HG03521 (cell line): Measurements from ENCODE around the gene ITGB1.
"Not testable (repeated sequence)": the region's sequence is repeated elsewhere in the genome, so short reads cannot be mapped to it uniquely, and the experiment has no call there.

Source experiments
- ATAC-seq: cut with Tn5 transposase; IDR thresholded peaks from one replicate; pipeline ENCODE4 v1.9.1; 2021; ENCODE audit warnings: mild to moderate bottlenecking, moderate library complexity; ENCODE audit not compliant: unreplicated experiment

ITGB1 gene

DNA sequence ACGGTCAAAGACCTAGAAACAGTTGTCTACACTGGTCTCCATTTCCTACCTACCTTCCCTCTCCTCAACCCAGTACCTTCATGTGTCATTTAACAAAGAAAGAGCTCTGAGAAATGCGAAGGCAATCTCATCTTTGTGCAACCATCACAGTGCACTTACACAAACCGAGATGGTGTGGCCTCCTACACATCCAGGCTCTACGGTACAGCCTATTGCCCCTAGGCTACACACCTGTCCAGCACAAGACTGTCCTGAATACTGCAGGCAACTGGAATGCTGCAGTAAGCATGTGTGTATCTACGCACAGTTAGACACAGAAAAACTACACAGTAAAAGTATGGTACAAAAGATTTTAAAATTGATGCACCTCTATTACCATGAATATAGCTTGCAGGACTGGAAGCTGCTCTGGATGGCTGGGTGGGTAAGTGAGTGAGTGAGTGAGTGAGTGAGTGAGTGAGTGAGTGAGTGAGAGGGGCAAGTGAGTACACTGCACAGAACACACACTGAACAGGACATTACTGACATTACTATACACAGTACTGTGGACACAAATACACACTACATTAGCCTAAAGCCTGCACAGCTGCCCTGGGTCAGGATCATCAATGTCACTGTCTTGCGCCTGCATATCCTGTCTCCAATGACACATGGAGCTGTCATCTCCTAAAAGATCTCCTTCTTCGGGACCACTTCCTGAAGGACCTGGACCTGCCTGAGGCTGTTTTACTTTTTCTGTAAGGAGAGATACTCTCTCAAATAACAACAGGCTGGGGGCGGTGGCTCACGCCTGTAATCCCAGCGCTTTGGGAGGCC, 18.5 kb downstream of the ITGB1 start:
- ATAC-seq = no peak

DNA sequence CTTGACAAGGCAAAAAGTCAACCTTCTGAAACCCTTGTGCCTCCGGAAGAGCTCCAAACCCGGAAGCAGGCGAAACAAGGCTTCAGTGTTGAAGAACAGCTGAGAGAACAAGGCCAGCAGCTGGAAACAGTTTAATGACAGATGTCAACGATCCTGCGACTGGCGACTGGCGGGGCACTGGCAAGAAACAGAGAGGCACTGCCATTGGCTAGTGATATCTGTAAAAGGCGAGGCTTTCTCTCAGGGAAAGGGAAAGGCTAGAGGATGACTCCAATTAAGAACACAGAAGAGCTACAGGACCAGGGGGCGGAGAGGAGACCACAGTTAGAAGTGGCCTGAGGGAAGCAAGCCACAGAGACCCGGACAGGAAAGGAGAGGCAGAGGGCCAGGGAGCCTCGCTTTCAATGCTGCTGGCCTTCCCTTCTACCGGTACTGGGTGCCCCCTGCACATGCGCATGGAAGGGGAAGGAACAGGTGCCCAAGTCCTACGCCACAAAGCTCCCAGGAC, 19.4 kb downstream of the ITGB1 start:
- ATAC-seq = no peak

DNA sequence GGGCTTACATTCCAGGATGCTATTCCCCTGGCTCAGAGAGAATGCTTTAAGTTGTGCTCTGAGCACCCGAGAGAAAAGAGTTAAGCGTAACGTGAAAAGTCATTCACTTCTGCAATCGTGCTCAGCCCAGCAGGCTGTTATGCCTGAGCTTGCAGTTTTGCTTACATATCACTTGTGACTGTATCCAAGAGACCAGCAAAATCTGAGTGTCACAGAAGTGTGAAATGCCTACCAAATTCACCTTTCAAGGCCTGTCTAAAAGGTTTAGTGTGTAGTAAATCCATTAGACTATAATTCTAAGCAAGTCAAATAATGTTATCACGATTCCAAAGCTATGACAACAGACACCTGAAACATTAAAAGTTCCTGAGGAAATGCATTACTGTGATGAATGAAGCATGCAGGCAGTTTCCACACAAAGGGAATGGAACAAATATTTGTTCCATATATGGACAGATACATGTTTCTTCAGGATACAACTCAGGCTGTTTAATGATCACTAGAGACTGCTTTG, 20.1 kb downstream of the ITGB1 start:
- no peak for ATAC-seq

DNA sequence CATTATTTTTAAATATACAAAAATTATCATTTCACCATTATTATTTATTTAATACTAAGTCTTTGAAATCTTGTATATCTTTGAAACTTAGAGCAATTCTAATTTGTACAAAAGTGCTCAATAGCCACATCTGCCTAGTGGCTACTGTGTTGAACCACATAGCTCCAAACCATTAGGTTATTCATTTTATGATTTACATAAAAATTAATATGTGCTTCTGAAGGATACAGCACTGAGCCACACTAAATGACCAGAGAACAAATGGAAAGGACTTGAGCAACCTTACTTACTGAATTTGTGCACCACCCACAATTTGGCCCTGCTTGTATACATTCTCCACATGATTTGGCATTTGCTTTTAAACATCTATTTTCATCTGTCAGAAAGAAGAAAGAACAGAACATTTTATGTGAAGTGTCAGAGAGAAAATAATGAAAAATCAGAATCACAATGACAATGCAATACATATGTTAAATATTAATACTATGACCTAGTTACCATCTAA, 25.8 kb downstream of the ITGB1 start:
- no peak for ATAC-seq

DNA sequence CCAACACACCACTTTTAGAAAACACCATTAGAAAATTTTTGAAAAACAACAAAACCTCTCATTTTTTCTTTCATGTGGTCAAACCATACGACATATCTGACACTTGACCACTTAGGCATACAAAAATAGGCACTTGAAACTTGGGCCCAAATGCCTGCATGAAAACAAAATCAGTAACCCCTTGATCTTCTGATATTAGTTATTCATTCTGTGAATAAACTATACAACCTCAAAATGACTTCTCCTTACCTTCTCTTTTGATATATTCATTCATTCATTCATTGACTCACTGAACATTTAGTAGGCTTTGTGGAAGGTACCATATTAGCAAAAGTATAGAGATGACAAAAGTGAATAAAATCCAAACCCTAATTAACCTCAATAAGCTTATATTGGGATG, 26.4 kb downstream of the ITGB1 start:
- ATAC-seq = no peak

DNA sequence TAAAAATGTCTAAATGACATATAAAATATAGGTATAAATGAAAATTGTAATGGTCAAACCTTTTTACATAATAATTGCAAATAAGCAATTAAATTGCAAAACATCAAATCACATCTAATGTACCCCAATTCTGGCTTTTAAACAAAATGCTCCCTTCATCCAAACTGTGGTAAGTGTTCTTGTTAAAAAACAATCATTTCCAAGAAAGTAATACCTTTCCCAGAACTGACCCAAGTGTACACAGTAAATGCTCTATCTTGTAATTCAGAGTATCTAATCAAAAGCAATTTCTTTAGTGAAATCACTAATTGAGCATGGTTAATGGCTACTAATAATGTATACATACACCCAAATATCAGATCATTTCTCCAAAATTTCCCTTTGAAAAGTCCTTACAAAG, 28.0 kb downstream of the ITGB1 start:
- no peak for ATAC-seq

DNA sequence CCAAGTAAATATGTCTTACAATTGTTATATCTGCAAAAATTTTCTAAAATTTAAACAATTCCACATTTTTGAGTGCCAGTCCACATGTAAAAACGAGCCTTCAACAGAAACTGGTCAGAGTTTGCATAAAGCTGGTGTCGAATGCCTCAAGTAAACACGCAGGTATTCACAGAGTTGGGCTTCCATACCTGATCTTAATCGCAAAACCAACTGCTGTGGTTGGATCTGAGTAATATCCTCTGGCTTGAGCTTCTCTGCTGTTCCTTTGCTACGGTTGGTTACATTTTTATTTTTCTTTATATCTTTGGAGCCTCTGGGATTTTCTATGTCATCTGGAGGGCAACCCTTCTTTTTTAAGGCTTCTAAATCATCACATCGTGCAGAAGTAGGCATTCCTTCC, 28.4 kb downstream of the ITGB1 start:
- no peak for ATAC-seq

DNA sequence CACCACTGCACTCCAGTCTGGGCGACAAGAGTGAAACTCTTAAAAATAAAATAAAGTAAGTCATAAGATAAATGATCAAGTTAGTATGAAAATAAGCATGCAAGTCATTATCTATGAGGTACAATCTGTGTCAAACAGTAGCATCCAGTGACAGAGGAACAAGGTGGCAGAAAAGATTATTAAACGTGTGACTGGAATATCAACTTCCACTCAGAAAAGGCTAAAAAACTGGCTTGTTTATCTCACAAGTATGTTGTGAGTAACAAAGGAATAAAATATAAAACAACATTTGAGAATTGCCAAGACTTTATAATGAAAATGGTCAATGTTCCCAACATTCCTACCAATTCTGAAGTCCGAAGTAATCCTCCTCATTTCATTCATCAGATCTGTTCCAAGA, 30.3 kb downstream of the ITGB1 start:
- ATAC-seq = no peak

DNA sequence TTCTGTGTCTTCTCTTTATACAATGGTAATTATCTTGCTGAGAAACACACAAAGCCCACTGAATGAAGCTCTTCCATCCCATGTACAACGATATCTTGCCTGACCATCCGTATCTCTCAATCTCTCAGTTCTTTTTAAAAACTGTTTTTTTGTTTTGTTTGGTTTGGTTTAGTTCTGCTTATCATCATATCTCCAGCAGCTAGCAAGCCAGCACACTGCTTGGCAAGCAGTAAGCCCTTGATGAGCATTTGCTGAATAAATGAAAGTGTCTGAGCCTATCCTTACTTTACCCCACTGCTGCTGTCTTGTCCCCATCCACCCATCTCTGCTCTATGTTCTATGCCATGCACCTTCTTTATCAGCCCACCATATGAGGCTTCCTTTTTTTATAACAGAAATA, 34.2 kb downstream of the ITGB1 start:
- no peak for ATAC-seq

DNA sequence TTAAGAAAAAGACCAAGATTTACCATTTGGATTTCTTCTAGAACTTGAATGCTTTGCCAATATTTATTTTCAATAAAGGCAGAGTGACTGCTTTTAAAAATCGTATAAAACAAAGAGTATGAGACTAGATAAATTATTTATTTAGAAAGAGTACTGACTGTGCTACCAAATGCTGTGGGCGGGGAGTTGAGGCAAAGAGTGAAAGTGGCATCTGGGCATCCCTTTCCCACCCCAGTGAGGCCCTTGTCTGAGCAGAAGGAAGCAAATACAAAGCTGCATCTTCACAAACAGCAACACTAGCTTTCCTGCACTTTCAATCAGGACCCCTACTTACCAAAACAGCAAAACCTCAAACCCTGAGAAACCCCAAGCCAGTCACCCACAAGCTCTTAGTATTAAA, 34.9 kb downstream of the ITGB1 start:
- no peak for ATAC-seq

DNA sequence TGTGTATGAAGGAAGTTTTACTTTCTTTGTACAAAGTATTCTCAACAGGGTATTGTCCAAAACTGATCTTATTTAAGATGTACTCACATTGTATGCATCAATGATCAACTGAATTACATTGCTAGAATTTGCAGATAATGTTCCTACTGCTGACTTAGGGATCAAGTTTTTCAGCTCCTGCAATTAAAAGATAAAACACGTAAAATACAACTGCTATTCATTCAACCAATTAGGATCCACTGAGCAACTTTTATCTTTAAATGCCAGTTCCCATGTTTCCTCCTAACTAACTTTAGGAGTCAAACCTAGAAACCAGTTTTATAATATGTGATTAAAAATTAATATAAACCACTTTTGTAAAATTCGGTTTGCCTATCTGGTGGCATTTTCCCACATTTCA, 35.9 kb downstream of the ITGB1 start:
- ATAC-seq = no peak

DNA sequence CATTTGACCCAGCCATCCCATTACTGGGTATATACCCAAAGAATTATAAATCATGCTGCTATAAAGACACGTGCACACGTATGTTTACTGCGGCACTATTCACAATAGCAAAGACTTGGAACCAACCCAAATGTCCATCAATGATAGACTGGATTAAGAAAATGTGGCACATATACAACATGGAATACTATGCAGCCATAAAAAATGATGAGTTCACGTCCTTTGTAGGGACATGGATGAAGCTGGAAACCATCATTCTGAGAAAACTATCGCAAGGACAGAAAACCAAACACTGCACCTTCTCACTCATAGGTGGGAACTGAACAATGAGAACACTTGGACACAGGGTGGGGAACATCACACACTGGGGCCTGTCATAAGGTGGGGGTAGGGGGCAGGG, 40.2 kb downstream of the ITGB1 start:
- not testable (repeated sequence) for ATAC-seq

DNA sequence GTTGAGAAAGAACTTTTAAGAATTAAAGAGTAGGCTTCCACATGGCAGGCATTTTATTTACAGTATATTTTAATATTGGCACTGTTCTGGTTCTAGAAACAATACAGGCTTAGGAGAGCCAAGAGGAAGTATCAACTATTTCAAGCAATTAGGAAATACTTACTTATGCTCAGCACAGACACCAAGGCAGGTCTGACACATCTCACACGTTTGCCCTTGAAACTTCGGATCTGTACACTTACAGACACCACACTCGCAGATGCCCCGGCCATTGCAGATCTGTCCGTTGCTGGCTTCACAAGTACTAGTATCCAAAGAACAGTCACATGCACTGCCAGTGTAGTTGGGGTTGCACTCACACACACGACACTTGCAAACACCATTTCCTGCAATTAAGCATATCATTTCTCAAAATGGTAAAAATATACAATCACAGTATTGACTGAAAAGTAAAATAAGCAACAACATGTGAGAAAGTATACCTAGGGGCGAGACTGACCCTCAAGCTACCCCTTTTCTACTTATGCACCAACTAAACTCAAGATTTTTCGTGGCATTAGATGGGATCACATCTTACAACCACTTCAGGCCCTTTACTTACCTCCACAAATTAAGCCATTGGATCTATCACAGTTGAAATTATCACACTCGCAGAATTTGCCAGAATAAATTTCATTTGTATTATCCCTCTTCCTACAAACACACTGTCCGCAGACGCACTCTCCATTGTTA, 46.6 kb downstream of the ITGB1 start:
- no peak for ATAC-seq

DNA sequence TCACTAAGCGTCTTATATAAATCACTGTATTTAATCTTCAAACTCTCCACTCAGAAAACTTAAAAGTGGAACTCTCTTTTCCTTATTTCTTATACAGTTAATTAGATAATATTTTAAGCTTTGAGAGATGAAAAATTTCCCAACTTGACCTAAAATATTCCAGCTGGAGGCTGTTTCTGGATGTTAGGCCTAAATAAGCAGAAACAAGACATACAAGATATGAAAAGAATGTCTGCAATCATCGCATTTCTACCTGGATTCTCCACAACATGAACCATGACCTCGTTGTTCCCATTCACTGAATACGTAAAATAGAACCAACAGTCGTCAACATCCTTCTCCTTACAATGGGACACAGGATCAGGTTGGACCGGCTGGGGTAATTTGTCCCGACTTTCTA, 48.1 kb downstream of the ITGB1 start:
- ATAC-seq = not testable (repeated sequence)

DNA sequence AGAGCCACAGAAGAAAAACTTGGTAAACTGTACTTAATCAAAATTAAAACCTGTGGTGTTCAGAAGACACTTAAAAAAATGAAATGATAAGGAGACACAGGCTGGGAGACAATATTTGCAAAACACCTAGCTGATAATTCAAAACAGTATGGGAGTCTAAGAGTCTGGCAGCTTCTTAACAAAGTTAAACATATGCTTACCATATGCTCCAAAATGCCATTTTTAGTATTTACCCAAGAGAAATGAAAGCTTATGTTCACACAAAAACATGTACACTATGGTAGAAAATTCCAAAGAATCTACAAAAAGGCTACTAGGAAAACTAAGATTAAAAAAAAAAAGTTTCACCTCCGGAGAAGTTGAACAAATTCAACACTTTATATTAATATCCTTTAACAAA, 48.6 kb downstream of the ITGB1 start:
- ATAC-seq = no peak

DNA sequence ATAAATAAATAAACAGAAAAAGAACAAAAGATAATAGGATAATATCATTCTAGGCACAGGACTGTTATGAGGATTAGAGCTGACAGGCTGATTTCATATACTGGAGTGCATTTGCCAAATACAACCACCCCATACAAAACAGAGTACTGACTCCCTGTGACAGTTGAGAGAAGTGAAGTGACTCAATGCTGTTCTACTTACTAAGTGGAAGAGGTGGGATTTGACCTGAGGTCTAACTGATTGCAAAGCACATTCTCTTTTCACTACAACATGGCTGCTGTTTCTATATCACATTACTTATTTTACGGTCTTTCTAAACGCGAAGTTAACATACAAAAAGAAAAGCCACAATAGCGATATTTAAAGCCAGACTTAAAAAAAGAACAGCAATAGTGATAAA, 51.4 kb downstream of the ITGB1 start:
- no peak for ATAC-seq

DNA sequence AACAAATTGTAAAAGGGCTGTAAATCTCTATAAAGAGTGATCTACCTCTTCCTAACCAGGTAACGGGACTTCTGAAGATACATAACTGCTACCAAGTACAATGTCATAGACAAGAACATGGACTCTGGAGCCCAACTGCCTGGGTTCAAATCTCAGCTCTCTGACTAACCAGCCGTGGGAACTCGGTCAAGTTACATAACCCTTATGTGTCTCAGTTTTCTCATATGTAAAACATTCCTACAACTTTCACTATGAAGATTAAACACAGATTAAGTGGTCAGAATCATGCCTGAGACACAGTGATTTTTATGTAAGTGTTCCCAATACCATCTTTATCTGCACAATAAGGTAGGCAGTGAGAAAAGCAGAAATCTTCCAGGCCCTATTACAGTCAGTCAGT, 52.6 kb downstream of the ITGB1 start:
- no peak for ATAC-seq

DNA sequence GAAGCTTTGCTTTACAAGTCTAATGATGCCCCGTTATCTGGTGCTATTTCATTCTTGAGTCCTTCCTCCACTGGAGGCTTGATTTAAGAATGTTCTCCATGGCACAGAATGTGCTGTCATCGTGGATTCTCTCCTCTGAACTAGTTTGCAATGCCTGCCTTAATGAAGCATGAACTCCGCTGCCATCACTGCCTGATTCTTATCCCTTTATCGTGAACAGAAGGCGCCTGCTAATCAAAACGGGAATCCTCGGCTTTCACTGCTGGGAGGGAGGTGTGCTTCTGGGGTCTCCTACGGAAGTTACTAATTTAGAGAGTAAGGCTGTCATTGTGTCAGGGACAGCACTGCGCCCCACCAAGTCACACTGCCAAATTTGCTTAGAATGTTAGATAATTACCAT, 56.2 kb downstream of the ITGB1 start:
- ATAC-seq = no peak

DNA sequence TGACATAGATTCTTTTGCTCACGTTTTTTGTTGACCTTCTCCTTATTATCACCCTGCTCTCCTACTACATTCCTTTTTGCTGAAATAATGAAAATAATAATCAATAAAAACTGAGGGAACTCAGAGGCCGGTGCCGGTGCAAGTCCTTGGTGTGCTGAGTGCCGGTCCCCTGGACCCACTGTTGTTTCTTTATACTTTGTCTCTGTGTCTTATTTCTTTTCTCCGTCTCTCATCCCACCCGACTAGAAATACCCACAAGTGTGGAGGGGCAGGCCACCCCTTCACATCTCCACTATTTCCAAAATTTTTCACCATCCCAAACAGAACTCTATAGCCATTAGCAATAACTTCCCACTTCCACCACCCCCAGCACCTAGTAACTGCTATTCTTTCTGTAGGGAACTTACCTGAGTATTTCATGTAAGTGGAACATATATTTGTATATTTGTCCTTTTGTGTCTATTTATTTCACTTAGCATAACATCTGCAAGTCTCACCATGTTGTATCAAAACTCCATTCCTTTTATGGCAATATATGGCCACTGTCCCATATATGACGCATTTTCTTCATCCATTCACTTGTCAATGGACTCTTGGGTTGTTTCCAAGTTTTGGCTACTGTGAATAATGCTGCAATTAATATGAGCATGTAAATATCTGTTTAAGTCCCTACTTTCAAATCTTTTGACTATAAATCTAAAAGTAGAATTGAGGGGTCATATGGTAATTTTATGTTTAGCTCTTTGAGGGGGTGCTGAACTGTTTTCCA, 62.6 kb downstream of the ITGB1 start:
- not testable (repeated sequence) for ATAC-seq

DNA sequence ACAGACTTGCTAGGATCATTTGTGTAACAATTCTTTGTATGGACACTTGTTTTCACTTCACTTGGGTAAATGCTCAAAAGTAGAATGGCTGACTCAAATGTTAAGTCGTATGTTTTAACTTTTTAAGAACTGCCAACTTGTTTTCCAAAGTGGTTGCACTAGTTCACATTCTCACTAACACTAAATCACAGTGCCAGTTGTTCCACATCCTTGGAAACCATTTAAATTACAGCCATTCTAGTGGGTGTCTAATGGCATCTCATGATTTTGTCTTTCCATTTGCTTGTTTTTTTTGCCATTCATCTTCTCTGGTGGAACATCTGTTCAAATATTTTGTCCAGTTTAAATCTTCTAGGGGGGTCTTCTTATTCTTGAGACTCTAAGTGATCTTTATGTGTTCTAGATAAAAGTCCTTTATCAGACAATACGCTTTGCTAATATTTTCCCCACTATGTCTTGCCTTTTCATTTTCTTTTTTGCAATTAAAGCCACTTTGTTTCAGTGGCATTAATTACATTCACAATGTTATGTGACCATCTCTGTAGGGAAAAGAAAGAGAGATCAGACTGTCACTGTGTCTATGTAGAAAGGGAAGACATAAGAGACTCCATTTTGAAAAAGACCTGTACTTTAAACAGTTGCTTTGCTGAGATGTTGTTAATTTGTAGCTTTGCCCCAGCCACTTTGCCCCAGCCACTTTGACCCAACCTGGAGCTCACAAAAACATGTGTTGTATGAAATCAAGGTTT, 63.9 kb downstream of the ITGB1 start:
- ATAC-seq = no peak
